Loucy (cell line): Measurements from ENCODE around the gene LRRK1.

ENCODE experiments used
- H2AFZ ChIP-seq: fragments of 200-600 bp; sonication (generic); 2 replicates; pipeline ENCODE4 v1.6.0; 2016; ENCODE audit warnings: antibody characterized with exemption, mild to moderate bottlenecking, low read length, moderate library complexity
- H3F3A ChIP-seq: fragments of 200-600 bp; 2 replicates; pipeline ENCODE4 v1.6.0; 2016; ENCODE audit warnings: antibody characterized with exemption, low read depth, mild to moderate bottlenecking
- H3K27me3 ChIP-seq: fragments of 200-600 bp; sonication (generic); 2 replicates; pipeline ENCODE4 v1.6.1; 2014; ENCODE audit warnings: low read length, mild to moderate bottlenecking; ENCODE audit not compliant: insufficient read depth, poor library complexity, severe bottlenecking
- H3K36me3 ChIP-seq: fragments of 200-600 bp; sonication (generic); 2 replicates; pipeline ENCODE4 v1.6.1; 2016; ENCODE audit warnings: low read length; ENCODE audit not compliant: insufficient read depth
- H3K4me1 ChIP-seq: fragments of 200-600 bp; sonication (generic); 2 replicates; pipeline ENCODE4 v1.5.1; 2014; ENCODE audit warnings: low read length, mild to moderate bottlenecking; ENCODE audit not compliant: insufficient read depth, poor library complexity, severe bottlenecking
- H3K4me2 ChIP-seq: fragments of 200-600 bp; sonication (generic); 2 replicates; pipeline ENCODE4 v1.6.0; 2014; ENCODE audit warnings: antibody characterized with exemption, low read length, low read depth, mild to moderate bottlenecking; ENCODE audit not compliant: poor library complexity, severe bottlenecking
- H3K4me3 ChIP-seq: fragments of 200-600 bp; sonication (generic); 2 replicates; pipeline ENCODE4 v1.5.1; 2014; ENCODE audit warnings: low read length, mild to moderate bottlenecking, mixed read lengths; ENCODE audit not compliant: poor library complexity, severe bottlenecking
- H3K79me2 ChIP-seq: fragments of 200-600 bp; sonication (generic); 2 replicates; pipeline ENCODE4 v1.6.1; 2014; ENCODE audit warnings: low read length; ENCODE audit not compliant: insufficient read depth
- H3K9ac ChIP-seq: fragments of 200-600 bp; sonication (generic); 2 replicates; pipeline ENCODE4 v1.6.0; 2014; ENCODE audit warnings: mild to moderate bottlenecking, low read depth, low read length, moderate library complexity; ENCODE audit not compliant: poor library complexity, severe bottlenecking
- H3K9me2 ChIP-seq: fragments of 200-600 bp; sonication (generic); replicated peaks from 2 replicates; pipeline ENCODE4 v1.6.1; 2016; ENCODE audit warnings: low read depth, low read length, mixed read lengths
- H3K9me3 ChIP-seq: fragments of 200-600 bp; sonication (generic); 2 replicates; pipeline ENCODE4 v1.6.1; 2014; ENCODE audit warnings: mild to moderate bottlenecking, antibody characterized with exemption, low read length, low read depth; ENCODE audit not compliant: insufficient read depth
- H4K20me1 ChIP-seq: fragments of 200-600 bp; sonication (generic); 2 replicates; pipeline ENCODE4 v1.6.0; 2014; ENCODE audit warnings: antibody characterized with exemption, low read length, mild to moderate bottlenecking; ENCODE audit not compliant: insufficient read depth, poor library complexity, severe bottlenecking
- CTCF ChIP-seq: fragments of 200-600 bp; sonication (generic); conservative IDR thresholded peaks from 2 replicates; pipeline ENCODE4 v1.5.1; 2014; ENCODE audit warnings: mild to moderate bottlenecking, antibody characterized with exemption, low read length
- EZH2phosphoT487 ChIP-seq: fragments of 200-600 bp; IDR thresholded peaks from 2 replicates; pipeline ENCODE4 v1.6.1; 2018; ENCODE audit warnings: antibody characterized with exemption, mild to moderate bottlenecking, moderate library complexity, borderline replicate concordance

LRRK1 gene

DNA sequence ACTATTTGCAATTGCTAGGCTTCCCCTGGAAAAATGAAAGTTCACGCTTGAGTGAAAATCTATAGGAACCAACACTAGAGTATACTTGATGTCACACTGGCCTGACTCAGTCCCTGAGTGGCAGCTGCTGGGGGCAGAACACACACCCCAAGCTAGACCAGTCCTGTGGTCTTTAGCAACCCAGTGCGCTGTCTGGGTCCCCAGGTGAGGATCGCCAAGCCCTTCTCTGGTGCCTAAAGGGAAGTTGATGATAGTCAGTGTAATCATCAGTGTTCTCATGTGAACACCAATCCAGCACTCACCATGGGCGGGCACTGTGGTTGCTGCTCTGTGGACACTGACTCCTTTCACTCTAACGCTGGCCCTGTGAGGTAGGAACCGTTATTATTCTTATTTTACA is 28.3 kb upstream of the LRRK1 start:
- Histone ChIP-seq H3K9ac (no peak overlapping the region), H3K9me2 (no peaks in the 10 kb centered on the region), H3K27me3 (peaks cover 18% of the 10 kb centered on the region), H4K20me1 (no peaks in the 10 kb centered on the region), H3K79me2 (no peaks in the 10 kb centered on the region), H3K4me3 (no peak overlapping the region), H3K4me1 (peaks cover 8% of the 10 kb centered on the region), H2AFZ (no peak overlapping the region), H3K9me3 (no peaks in the 10 kb centered on the region), H3K36me3 (no peaks in the 10 kb centered on the region), H3F3A (no peaks in the 10 kb centered on the region), H3K4me2 (no peak overlapping the region)
- no peak for TF ChIP-seq EZH2phosphoT487
- TF ChIP-seq CTCF, result no peak

DNA sequence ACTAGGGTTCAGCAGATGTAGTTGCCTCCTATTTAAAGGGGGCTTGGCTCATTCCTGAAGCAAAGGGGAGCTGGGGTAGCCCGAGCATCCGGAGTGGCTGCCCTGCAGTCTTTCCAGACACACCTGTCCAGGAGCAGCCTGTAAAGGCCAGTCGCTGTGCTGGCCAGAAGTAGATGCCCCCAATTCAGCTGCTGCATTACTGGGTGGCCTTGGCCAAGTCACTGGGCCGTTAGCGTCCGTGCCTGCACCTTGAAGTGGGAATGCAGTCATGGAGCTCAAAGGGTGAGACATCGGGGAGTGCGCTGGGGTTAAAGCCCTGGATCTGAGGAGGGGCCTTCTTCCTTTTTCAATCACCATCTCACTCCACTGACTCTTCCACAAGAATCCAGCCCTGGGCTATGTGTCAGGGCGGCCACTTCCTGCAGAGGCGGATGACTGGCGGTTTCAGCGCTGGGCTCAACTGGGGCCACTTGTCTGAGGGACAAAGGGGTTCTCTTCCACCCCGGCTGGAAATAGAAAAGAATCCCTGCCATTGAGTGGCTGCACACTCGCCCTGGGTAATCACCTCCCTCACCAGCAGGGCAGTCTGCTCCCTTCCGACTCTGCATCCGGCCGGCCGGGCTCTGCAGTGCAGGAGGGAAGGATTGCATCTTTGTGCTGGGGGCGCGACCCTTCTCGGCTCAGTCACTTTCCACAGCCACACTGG is 27.7 kb upstream of the LRRK1 start:
- no peaks in the 10 kb centered on the region for H3K79me2 ChIP-seq
- H3K27me3 ChIP-seq, result peaks cover 14% of the 10 kb centered on the region
- H3K9ac ChIP-seq, result no peak overlapping the region
- no peak overlapping the region for H3K4me3 ChIP-seq
- H3K36me3 ChIP-seq, result no peaks in the 10 kb centered on the region
- no peaks in the 10 kb centered on the region for H3K9me2 ChIP-seq
- no peak overlapping the region for H2AFZ ChIP-seq
- H3K4me1 ChIP-seq, result peaks cover 8% of the 10 kb centered on the region
- TF ChIP-seq EZH2phosphoT487 (no peak), CTCF (no peak)
- no peaks in the 10 kb centered on the region for H3F3A ChIP-seq
- no peaks in the 10 kb centered on the region for H4K20me1 ChIP-seq
- no peak overlapping the region for H3K4me2 ChIP-seq
- no peaks in the 10 kb centered on the region for H3K9me3 ChIP-seq

DNA sequence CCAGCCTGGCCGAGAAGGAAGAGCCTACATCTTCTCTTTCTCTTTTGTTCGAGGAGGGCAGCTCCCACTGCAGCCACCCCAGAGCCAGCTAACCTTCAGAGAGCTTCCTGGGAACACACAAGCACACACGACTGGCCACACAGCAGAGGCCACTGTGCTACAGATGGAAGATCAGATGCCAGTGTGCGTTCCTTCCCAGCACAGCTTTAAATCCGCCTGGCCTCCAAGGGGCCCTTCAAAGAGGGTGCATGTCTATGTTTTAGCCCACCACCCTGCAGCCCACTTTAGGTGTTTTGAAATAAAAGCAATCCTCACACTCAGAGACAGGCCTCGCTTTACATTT is 27.2 kb upstream of the LRRK1 start:
- H4K20me1 ChIP-seq, result no peaks in the 10 kb centered on the region
- no peak for TF ChIP-seq EZH2phosphoT487
- TF ChIP-seq CTCF, result no peak

More for the DNA sequence above, 27.2 kb upstream of the LRRK1 start:
- H3K79me2 ChIP-seq, result no peaks in the 10 kb centered on the region
- no peaks in the 10 kb centered on the region for H3F3A ChIP-seq
- H3K9me2 ChIP-seq, result no peaks in the 10 kb centered on the region
- H3K4me3 ChIP-seq, result no peak overlapping the region
- no peak overlapping the region for H3K9ac ChIP-seq
- no peaks in the 10 kb centered on the region for H3K36me3 ChIP-seq
- H3K27me3 ChIP-seq, result peaks cover 14% of the 10 kb centered on the region
- H2AFZ ChIP-seq, result no peak overlapping the region
- H3K4me2 ChIP-seq, result no peak overlapping the region
- H3K9me3 ChIP-seq, result no peaks in the 10 kb centered on the region
- peaks cover 8% of the 10 kb centered on the region for H3K4me1 ChIP-seq
